Activated T-helper 1 cell treated with anti-CD3 and anti-CD28 coated beads, Interleukin-2, amount 50 U/mL, for 16 hours (primary cell): ENCODE measurements around the gene TTC38.
"Not testable (repeated sequence)": the region's sequence is repeated elsewhere in the genome, so short reads cannot be mapped to it uniquely, and the experiment has no call there.

Experiments used
- DNase-seq, 2 donors: peaks; one replicate each; pipeline ENCODE4 v3.0.0-alpha.2; 2020; ENCODE audit warnings: low read depth in 1 of 2, low spot score in 1 of 2

TTC38 gene

GRCh38 chr22:46295277-46295971 is 27.6 kb downstream of the TTC38 start:
- no peak for DNase-seq

DNA sequence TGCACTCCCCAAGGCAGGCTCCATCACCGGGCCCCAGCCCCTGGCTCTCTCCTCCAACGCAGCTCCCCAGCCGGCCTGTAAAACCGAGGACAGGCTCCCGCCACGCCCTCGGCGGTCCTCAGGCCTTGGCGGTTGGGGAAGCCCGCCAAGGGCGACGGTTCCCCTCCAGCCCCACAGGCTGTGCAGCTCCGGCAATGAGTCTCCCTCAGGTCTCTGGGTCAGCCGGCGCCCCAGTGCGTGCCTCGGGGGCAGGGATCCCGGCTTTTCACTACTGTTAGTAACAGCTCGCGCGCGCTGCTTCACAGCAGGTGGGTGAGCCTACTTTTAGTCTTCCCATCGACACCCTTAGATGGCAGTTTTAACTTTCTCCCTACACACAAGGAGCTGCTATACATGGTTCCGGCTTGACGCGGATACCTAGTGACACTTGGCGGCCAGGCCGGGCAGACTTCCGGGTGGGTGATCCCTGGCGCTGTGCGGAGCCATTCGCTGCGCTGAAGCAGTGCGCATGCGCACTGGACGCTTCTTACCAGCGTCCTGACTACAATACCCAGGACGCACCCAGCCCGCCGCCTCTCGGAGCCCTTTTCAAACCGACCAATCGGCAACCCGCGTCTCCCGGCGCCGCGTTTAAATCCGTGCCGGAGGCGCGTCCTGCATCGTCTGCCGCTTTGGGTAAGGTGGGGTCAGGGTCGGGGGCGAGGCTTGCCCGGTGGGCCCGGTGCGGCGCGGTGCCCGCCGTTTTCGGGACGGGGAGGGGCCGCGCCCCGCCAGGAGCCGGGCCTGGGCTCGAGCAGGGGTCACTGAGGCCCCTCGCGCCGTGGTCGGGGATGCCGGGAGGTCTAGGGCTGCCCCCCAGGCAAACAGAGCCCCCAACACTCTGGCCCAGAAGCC is 28.7 kb downstream of the TTC38 start, which contains the start of gene GTSE1:
GTSE1 (plus strand) TSS at position 614 of the 894 bp plus-strand sequence. CDS start 531 bp downstream, outside the sequence.
- peak; percentile 92 to 96 for DNase-seq

DNA sequence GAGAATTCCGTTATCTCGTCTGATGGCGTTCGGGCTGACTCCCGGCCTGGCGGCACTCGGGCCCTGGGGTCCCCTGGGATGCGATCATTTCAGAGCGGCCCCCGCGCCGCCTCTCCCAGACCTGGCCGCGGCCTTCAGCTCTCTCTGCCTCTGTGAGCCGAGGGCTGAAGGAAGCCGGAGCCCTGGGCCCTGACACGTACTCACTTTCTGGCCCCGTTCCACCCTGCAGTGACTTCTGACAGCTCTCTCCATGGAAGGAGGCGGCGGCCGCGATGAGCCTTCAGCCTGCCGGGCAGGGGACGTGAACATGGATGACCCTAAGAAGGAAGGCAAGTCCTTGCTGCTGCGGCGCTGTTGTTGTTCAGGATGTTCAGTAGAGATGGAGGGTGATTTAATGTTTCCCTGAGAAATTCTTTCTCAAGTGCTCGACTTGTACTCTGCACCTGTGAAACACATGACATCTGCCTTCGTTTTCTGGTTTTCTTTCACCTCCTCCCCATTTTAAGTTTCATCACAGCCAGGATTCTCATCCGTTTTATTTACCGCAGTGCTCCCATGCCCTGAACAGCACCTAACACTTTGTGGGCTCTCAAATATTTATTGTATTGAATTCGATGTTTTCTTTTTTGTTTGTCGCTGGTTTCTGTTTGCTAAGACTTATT is 29.5 kb downstream of the TTC38 start:
- no peak for DNase-seq

DNA sequence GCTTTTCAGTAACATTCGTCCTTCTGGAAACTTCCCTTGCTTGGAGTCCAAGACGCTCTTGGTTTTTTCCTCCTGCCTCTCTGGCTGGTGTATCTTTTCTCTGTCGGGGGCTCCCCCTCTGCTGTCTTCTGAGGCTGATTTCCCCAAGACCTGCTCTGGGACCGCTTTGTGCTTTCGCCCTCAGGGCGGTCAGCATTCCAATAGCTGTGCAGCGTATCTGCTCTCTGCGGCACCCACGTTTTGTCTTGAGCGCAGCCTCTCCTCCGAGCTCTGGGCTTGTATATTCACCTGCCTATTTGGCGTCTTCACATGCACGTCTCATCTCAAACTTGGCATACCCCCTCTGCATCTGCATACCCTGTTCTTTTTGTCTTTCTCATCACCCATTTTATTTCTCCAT is 31.3 kb downstream of the TTC38 start:
- DNase-seq, result no peak

- no peak for DNase-seq
Measured at GRCh38 chr22:46300491-46300890, 32.7 kb downstream of the TTC38 start.

- no peak for DNase-seq
Measured at GRCh38 chr22:46303347-46303965, 35.6 kb downstream of the TTC38 start.

DNA sequence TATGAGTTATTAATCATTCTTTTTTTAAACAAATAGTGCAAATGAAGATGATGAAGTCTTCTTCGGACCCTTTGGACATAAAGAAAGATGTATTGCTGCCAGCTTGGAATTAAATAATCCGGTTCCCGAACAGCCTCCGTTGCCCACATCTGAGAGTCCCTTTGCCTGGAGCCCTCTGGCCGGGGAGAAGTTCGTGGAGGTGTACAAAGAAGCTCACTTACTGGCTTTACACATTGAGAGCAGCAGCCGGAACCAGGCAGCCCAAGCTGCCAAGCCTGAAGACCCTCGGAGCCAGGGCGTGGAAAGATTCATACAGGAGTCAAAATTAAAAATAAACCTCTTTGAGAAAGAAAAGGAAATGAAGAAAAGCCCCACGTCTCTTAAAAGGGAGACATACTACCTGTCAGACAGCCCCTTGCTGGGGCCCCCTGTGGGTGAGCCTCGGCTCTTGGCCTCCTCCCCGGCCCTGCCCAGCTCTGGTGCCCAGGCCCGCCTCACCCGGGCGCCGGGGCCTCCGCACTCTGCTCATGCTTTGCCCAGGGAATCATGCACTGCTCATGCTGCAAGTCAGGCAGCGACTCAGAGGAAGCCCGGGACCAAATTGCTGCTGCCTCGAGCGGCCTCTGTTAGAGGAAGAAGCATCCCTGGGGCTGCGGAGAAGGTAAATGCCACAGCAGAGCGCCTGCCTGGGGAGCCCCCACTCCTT is 40.6 kb downstream of the TTC38 start:
- DNase-seq, result no peak

GRCh38 chr22:46309526-46310085 is 41.8 kb downstream of the TTC38 start:
- DNase-seq, result no peak

GRCh38 chr22:46312056-46312455 is 44.2 kb downstream of the TTC38 start:
- no peak for DNase-seq

DNA sequence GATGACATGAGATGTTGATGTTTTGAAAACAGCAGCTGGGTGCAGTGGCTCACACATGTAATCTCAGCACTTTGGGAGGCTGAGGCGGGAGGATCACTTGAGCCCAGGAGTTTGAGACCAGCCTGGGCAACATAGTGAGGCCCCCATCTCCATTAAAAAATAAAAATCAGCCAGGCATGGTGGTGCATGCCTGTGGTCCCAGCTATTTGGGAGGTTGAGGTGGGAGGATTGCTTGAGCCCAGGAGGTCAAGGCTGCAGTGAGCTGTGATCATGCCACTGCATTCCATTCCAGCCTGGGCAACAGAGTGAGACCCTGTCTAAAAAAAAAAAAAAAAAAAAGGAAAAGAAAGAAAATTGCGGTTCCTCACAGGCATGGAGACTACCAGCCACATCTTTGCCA is 45.0 kb downstream of the TTC38 start:
- DNase-seq, result not testable (repeated sequence)

DNA sequence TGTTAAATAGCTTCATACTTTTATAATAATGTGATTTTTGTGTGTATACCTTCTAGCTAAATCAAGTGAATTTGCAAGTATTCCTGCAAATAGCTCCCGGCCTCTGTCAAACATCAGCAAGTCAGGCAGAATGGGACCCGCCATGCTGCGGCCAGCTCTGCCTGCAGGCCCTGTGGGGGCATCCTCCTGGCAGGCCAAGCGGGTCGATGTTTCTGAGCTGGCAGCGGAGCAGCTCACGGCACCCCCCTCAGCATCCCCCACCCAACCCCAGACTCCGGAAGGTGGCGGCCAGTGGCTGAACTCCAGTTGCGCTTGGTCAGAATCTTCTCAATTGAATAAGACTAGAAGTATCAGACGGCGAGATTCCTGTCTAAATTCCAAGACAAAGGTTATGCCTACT is 48.2 kb downstream of the TTC38 start:
- DNase-seq, result no peak

GRCh38 chr22:46317646-46318045 is 49.8 kb downstream of the TTC38 start:
- no peak for DNase-seq

DNA sequence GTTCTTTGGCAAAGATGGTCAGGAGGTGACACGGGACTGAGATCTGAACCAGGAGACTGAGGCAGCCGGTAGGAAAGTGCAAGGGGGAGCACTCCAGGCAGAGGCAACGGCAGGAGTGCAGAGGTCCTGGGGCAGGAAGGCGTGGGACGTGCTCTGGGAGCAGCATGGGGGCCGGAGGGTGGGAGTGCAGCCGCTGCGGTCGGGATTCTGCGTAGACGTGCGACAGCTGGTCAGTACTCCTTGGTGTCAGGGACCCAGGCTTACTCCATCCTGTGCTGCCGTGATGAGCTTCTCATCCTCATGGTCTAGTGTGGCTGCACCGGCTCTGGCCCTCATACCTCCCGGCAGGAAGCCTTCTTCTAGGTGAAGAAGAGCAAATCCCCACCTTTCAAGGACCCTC is 50.8 kb downstream of the TTC38 start:
- DNase-seq, result no peak

DNA sequence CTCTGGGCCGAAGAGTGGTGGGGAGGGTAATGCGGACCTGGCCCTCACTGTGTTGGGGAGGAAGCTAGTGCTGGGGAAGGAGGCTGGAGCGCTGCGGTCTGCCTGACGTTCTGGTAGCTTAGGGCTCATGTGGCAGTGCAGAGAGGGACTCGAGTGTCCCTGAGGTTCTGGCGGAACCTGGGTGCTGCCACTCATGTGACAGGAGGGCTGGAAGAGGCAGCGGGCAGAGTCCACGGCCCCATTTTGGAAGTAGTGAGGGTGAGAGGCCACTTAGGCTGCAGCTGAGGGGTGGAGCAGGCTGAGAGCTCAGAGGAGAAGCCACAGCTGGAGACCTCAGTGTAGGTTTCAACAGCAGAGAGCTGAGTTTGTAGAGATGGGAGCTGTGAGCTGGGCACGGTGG is 51.5 kb downstream of the TTC38 start:
- DNase-seq, result no peak

- no peak for DNase-seq
Measured at GRCh38 chr22:46320166-46320710, 52.4 kb downstream of the TTC38 start.

- no peak for DNase-seq
Measured at GRCh38 chr22:46320716-46321386, 53.0 kb downstream of the TTC38 start.

- no peak for DNase-seq
Measured at GRCh38 chr22:46322711-46323110, 54.9 kb downstream of the TTC38 start.

GRCh38 chr22:46323162-46323561 is 55.4 kb downstream of the TTC38 start:
- DNase-seq, result no peak

DNA sequence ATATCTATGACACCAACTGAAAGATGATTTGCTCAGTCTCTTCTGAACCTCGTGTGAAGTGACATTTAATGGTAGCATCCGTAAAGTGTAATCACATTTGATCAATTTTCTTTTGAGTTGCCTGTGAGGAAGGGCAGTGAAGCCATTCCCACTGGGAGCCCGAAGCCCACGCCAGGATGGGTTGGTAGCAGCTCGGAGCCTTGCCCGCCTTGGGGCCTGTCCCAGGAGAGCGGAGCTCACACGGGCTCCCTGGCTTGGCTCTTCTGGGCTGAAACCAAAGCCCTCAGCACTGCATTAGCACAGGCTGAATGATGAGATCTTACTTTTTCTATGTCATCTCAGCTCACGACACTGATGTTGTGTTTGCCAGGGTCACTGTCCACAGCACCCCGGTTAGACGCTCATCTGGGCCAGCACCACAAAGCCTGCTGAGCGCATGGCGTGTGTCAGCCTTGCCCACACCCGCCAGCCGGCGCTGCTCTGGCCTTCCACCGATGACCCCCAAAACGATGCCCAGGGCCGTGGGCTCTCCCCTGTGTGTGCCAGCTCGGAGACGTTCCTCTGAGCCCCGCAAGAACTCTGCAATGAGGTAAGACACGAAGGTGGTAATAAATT is 58.4 kb downstream of the TTC38 start:
- DNase-seq, result no peak
